ENCODE data around the gene C16orf92.

Gene C16orf92

DNA sequence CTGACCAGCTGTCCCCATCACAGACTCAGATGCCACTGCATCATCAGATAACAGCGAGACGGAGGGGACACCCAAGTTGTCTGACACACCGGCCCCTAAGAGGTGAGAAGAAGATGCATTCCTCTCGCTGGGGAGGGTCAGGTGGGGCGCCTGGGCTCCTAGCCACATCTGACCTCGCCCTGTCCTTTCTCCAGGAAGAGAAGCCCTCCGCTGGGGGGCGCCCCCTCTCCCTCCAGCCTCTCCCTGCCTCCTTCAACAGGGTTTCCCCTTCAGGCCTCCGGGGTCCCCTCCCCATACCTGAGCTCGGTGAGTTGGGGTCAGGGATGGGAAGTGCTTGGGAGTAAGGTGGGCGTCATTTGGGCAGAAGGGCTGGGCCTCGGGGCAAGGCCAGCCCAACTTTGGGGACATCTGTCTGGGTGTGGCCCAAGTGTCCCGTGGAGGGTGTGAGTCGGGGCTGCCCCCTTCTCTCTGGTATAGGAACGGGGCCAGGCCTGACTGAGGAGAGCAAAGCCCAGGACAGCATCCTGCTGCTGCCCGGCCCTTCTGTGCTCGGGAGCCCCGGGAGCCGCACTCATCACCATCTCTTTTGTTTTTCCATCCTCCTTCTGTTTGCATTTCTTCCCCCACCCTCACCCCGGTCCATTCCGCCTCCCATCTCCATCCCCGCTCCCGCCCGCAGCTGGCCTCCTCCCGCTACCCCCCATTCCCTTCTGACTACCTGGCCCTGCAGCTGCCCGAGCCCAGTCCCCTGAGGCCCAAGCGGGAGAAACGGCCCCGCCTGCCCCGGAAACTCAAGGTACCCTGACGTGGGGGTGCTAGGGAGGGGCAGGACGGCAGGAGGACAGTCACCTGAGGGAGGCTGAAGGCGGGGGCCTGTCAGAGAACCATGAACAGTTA is 22.0 kb upstream of the C16orf92 start:
- H3K4me1 ChIP-seq (ENCODE audit: insufficient read depth, low read length) = peaks cover 6% of the 10 kb centered on the region; the same call in 1 of the 2 replicates
- H3K27me3 ChIP-seq (ENCODE audit: insufficient read depth, low read length) = no peaks in the 10 kb centered on the region
- peak overlapping the region; percentile 54; the same call in 1 of the 2 replicates for H3K4me3 ChIP-seq (ENCODE audit: low read length)
- H3K36me3 ChIP-seq (ENCODE audit: insufficient read depth, low read depth, low read length) = peaks cover 16% of the 10 kb centered on the region; the same call in 1 of the 2 replicates
- no peak overlapping the region; the same call in 1 of the 2 replicates for H3K9ac ChIP-seq (ENCODE audit: low read depth, low read length)
- H3K9me3 ChIP-seq (ENCODE audit: insufficient read depth, low read depth, low read length) = no peaks in the 10 kb centered on the region
- peak overlapping the region; percentile 37 for H3K27ac ChIP-seq (ENCODE audit: low read length)

DNA sequence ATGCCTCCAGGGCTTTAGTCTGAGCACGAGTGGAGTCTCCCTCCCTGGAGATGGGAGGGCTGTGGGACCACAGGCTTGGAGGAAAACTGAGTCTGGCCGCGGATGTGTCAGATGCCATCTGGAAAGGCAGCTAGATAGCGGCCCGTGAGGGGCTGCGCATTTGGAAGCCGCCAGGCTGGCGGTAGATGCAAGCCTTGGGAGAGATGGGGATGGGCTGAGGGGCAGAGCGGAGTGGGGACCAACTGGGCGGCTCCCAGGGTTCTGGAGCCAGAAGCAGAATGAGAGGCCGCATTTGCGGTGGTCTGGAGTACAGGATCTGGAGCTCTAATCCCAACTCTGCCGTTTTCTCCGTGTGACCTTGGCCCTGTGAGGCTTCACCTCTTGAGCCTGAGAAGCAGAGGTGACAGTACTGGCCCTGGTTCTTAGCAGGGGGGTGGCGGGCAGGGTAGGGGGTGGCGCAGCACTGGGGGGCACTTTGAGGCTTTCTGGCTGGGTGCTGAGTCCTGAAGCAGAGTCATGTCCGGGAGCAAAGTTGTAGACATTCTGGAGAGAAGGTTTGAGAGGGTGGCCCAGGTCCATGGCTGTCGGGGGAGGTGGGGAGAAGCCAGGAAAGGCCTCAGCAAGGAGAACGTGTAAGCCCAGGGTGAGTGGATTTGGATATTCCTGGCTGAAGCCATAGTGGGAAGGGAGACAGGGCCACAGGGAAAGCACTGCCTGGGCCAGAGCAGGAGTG is 20.2 kb upstream of the C16orf92 start:
- Histone ChIP-seq H3K9me3 (ENCODE audit: insufficient read depth, low read depth, low read length) (no peaks in the 10 kb centered on the region), H3K27ac (ENCODE audit: low read length) (no peak overlapping the region), H3K4me1 (ENCODE audit: insufficient read depth, low read length) (peaks cover 2% of the 10 kb centered on the region; the same call in 1 of the 2 replicates), H3K4me3 (ENCODE audit: low read length) (no peak overlapping the region), H3K27me3 (ENCODE audit: insufficient read depth, low read length) (no peaks in the 10 kb centered on the region), H3K9ac (ENCODE audit: low read depth, low read length) (no peak overlapping the region), H3K36me3 (ENCODE audit: insufficient read depth, low read depth, low read length) (peaks cover 8% of the 10 kb centered on the region; the same call in 1 of the 2 replicates)

DNA sequence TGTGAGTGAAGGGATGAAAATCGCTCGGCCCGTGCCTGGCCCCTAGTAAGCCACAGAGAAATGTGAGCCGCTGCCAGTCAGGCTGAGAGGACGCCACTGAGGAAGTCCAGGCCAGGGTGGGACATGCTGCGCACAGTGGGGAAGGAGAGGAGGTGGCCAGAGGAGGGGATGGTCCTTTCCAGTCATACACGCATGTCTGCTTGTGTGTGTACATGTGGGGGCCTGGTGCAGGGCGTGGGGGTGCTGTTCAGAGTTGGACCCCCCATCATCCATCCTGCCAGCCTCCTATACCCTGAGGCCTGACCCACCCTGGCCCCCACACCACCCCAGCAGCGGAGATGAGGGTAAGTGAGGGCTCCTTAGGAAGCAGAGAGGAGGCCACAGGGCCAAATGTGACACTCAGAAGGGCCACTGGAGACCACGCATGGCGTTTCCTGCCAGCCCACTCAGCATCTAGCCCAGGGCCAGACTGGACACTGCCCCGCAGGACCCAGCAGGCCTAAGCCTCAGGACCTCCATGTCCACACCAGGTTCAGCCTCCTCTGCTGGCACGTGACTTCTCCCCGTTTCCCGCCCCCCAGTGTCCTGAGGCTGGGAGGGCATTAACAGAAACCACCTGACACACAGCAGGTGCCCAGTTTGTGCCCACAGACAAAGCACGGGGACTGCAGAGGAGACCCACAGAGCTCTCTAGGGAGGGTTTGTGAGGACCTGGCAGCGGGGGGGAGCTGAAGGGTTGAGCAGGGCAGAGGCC is 19.2 kb upstream of the C16orf92 start:
- Histone ChIP-seq H3K27ac (ENCODE audit: low read length) (no peak overlapping the region), H3K36me3 (ENCODE audit: insufficient read depth, low read depth, low read length) (no peaks in the 10 kb centered on the region; the same call in 1 of the 2 replicates), H3K4me1 (ENCODE audit: insufficient read depth, low read length) (peaks cover 2% of the 10 kb centered on the region; the same call in 1 of the 2 replicates), H3K27me3 (ENCODE audit: insufficient read depth, low read length) (peaks cover 3% of the 10 kb centered on the region), H3K9me3 (ENCODE audit: insufficient read depth, low read depth, low read length) (no peaks in the 10 kb centered on the region), H3K9ac (ENCODE audit: low read depth, low read length) (no peak overlapping the region), H3K4me3 (ENCODE audit: low read length) (no peak overlapping the region)

DNA sequence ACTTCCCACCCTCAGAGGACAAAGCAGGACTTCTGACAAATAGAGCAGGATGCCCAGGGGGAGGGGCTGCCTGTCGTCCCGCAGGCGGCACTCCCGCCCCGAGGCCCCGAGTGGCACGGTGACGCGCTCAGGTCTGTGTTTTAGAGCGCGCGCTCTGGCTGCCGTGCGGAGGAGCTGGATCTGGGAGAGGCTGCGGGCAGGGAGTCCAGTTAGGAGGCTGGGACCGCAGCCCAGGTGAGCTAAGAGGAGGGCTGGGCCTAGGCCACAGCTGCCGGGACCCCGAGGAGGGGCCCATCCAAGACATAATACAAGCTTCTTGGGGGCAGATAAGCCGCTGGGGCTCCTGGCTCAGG is 18.6 kb upstream of the C16orf92 start:
- no peaks in the 10 kb centered on the region; the same call in 1 of the 2 replicates for H3K36me3 ChIP-seq (ENCODE audit: insufficient read depth, low read depth, low read length)
- H3K4me3 ChIP-seq (ENCODE audit: low read length) = no peak overlapping the region
- H3K4me1 ChIP-seq (ENCODE audit: insufficient read depth, low read length) = peaks cover 2% of the 10 kb centered on the region; the same call in 1 of the 2 replicates
- no peak overlapping the region for H3K27ac ChIP-seq (ENCODE audit: low read length)
- peaks cover 8% of the 10 kb centered on the region for H3K27me3 ChIP-seq (ENCODE audit: insufficient read depth, low read length)
- no peaks in the 10 kb centered on the region for H3K9me3 ChIP-seq (ENCODE audit: insufficient read depth, low read depth, low read length)
- no peak overlapping the region for H3K9ac ChIP-seq (ENCODE audit: low read depth, low read length)

DNA sequence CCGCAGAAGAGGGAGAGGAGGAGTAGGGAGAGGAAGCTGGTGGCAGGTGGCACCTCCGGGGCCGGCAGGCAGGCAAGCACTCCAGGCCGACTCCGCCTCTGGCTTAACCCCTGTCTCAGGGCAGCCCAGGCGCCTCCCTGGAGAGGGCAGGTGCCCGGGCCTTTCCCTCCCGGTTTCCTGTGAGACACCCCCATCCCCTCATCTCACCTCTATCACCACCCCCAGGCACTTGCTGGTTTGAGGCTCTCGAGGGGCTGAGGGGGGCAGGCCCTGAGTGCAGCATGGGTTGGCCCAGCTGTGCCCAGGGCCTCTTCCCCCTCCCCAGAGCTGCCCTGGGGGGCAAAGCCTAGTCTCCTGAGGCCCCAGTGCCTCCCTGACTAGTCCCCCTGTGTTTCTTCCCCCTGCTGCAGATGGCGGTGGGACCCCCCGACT is 18.2 kb upstream of the C16orf92 start:
- no peak overlapping the region for H3K27ac ChIP-seq (ENCODE audit: low read length)
- H3K36me3 ChIP-seq (ENCODE audit: insufficient read depth, low read depth, low read length) = no peaks in the 10 kb centered on the region; the same call in 1 of the 2 replicates
- no peaks in the 10 kb centered on the region for H3K9me3 ChIP-seq (ENCODE audit: insufficient read depth, low read depth, low read length)
- H3K4me3 ChIP-seq (ENCODE audit: low read length) = no peak overlapping the region
- peaks cover 12% of the 10 kb centered on the region for H3K27me3 ChIP-seq (ENCODE audit: insufficient read depth, low read length)
- H3K9ac ChIP-seq (ENCODE audit: low read depth, low read length) = no peak overlapping the region
- H3K4me1 ChIP-seq (ENCODE audit: insufficient read depth, low read length) = peaks cover 2% of the 10 kb centered on the region; the same call in 1 of the 2 replicates

DNA sequence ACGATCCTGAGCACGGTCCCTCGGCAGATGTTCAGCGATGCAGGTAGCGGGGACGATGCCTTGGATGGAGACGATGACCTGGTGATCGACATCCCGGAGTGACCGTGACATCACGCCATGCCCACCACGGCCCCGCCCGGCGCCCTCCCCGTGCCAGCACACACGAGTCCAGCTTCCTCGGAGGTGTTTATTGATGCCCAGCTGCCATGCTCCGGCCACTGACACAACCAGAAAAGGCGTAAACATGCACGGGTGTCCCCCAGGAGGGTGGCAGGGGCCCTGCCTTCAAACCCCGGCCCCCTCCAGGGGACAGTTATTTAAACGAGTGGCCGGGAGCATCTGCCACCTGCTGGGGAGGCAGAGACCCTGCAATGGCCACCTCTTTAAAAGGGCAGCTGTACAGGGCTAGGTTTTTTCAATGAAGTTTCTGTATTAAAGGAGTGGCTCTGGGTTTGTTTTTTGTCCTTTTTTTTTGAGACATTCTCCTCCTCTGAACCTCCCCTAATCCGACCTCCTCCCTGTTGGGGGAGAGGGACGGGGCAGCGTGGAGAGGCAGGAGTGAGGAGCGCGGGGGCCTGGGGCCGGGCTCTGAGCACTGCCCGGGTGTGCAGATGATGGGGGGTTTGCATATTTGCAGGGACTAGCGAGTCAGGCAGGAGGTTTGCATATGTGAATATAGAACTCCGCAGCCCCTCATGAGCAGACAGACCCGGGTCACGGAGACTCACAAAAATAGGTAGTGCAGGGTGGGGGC is 17.5 kb upstream of the C16orf92 start:
- no peak overlapping the region for H3K27ac ChIP-seq (ENCODE audit: low read length)
- H3K9ac ChIP-seq (ENCODE audit: low read depth, low read length) = no peak overlapping the region
- H3K4me3 ChIP-seq (ENCODE audit: low read length) = no peak overlapping the region
- peaks cover 2% of the 10 kb centered on the region; the same call in 1 of the 2 replicates for H3K4me1 ChIP-seq (ENCODE audit: insufficient read depth, low read length)
- H3K27me3 ChIP-seq (ENCODE audit: insufficient read depth, low read length) = peaks cover 19% of the 10 kb centered on the region
- no peaks in the 10 kb centered on the region; the same call in 1 of the 2 replicates for H3K36me3 ChIP-seq (ENCODE audit: insufficient read depth, low read depth, low read length)
- H3K9me3 ChIP-seq (ENCODE audit: insufficient read depth, low read depth, low read length) = no peaks in the 10 kb centered on the region

DNA sequence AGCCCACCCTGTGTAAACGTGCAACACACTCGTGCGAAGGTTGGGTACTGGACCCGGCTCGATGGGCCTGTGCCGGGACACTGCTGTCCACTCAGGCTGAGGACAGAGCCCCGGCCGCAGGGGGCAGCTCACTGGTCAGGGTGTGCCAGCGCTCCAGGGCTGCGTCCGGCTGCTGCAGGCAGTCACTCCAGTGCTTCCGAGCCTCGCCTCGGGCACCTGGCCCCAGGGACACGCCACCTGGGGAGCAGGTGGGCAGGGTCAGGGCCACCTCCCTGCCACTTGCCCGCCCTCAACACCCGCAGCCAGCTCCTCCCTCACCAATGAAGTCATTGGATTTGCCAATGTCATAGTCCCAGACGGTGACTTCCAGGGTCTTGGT is 16.9 kb upstream of the C16orf92 start:
- Histone ChIP-seq H3K27me3 (ENCODE audit: insufficient read depth, low read length) (peaks cover 22% of the 10 kb centered on the region), H3K4me3 (ENCODE audit: low read length) (no peak overlapping the region), H3K36me3 (ENCODE audit: insufficient read depth, low read depth, low read length) (no peaks in the 10 kb centered on the region; the same call in 1 of the 2 replicates), H3K27ac (ENCODE audit: low read length) (no peak overlapping the region), H3K9me3 (ENCODE audit: insufficient read depth, low read depth, low read length) (no peaks in the 10 kb centered on the region), H3K9ac (ENCODE audit: low read depth, low read length) (no peak overlapping the region), H3K4me1 (ENCODE audit: insufficient read depth, low read length) (peaks cover 2% of the 10 kb centered on the region; the same call in 1 of the 2 replicates)

DNA sequence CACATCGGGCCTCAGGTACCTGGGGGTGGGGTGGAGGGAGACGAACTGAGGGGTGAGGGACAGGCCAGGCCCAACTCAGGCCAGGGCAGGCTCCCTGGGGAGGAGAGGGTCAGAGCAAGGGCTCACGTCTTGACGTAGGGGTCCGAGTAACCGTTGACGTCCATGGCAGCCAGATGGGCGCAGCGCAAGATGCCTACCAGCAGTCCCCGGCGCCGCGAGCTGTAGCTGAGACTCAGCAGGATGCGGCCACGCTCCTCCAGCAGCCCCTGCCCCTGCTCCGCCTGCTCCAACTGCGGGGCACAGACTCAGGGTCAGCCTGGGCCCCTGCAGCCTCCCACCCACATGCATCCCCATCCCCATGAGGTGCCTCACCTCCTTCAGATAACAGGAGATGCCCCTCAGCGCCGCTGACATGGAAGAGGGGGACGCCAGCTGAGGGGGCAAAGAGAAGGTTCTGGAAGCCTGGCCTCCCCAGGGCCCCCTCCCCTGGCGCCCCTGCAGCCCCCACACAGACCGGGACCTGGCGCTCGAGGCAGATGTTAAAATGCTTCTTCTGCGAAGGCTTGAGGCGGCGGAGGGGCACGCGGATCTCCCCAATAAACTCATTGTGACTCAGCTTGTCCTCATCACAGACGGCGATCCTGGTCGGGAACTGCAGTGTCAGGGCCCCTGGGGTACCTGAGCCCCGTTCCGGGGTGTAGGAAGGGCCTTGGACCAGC is 16.2 kb upstream of the C16orf92 start:
- H3K27me3 ChIP-seq (ENCODE audit: insufficient read depth, low read length) = peaks cover 27% of the 10 kb centered on the region
- H3K36me3 ChIP-seq (ENCODE audit: insufficient read depth, low read depth, low read length) = no peaks in the 10 kb centered on the region; the same call in 1 of the 2 replicates
- no peak overlapping the region for H3K4me3 ChIP-seq (ENCODE audit: low read length)
- no peaks in the 10 kb centered on the region for H3K9me3 ChIP-seq (ENCODE audit: insufficient read depth, low read depth, low read length)
- H3K27ac ChIP-seq (ENCODE audit: low read length) = no peak overlapping the region
- no peaks in the 10 kb centered on the region; the same call in 1 of the 2 replicates for H3K4me1 ChIP-seq (ENCODE audit: insufficient read depth, low read length)
- no peak overlapping the region for H3K9ac ChIP-seq (ENCODE audit: low read depth, low read length)

DNA sequence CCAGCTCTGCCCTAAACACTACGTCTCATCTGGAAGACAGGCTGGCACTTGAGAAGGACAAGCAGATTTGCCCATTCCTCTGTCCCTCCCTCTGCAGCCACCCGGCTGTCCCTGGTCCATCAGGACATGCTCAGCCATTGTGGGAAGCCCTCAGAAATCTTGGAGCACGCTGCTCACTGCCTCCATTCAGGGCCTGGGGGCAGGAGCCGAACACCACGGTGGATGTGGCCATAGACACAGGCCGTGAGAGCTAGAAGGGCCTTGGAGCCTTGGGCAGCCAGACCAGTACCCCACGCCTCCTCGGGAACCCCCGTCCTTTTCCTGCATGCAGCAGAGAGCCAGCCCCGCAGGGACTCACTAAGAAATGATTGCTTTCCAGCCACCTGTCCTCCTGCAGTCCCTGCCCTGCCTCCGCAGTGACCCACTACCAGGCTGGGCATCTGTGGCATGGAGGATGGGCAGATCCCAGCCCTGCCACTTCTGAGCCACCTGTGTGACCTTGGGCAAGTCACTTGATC is 15.6 kb upstream of the C16orf92 start:
- Histone ChIP-seq H3K36me3 (ENCODE audit: insufficient read depth, low read depth, low read length) (no peaks in the 10 kb centered on the region; the same call in 1 of the 2 replicates), H3K27me3 (ENCODE audit: insufficient read depth, low read length) (peaks cover 33% of the 10 kb centered on the region), H3K4me1 (ENCODE audit: insufficient read depth, low read length) (no peaks in the 10 kb centered on the region; the same call in 1 of the 2 replicates), H3K4me3 (ENCODE audit: low read length) (no peak overlapping the region), H3K27ac (ENCODE audit: low read length) (no peak overlapping the region), H3K9ac (ENCODE audit: low read depth, low read length) (no peak overlapping the region), H3K9me3 (ENCODE audit: insufficient read depth, low read depth, low read length) (no peaks in the 10 kb centered on the region)

Measured in iPS-20b (cell line).